K562 (cell line): ENCODE data around the gene OST4. TPM values are rescaled to one million over a fixed set of nuclear protein-coding genes. Genes with fewer than 3 reads are reported as not detected.

ENCODE experiments used
- ATAC-seq: fragments of 200-7000 bp; cut with Tn5 transposase; 3 replicates; pipeline ENCODE4 v1.9.1; 2020; ENCODE audit warnings: moderate library complexity
- BruUV-seq: library from RNA; stranded (reverse); fragments of 400-500 nt; replicated peaks from 2 replicates; lab custom pipeline; 2021; lab: Mats Ljungman, UMichigan
- CTCF ChIA-PET: fragments of 300-600 bp; formaldehyde crosslinking; extraction: SDS; loops from one replicate; lab custom pipeline; 2021; ENCODE audit warnings: low intra/inter-chr PET ratio; lab: Yijun Ruan, JAX
- POLR2A ChIA-PET: fragments of 300-600, 350-650 bp; sonication (Branson Sonifier 250); formaldehyde crosslinking; extraction: SDS; loops from one replicate; lab custom pipeline; 2021; ENCODE audit warnings: antibody characterized with exemption, inconsistent platforms; lab: Yijun Ruan, JAX
- DNase-seq, 4 experiments: peaks; one replicate each; pipeline versions ENCODE4 v3.0.0 to v3.0.0-alpha.2; 2011 to 2018; ENCODE audit warnings: low spot score in 3 of 4, mixed read lengths in 3 of 4; ENCODE audit errors: extremely low read depth in 1 of 4
- FAIRE-seq: peaks from 2 replicates; lab custom pipeline; 2011; peaks lifted over from hg19 to GRCh38; lab: Jason Lieb, UNC
- H2AFZ ChIP-seq: 2 replicates; pipeline ENCODE4 v1.6.0; 2011; ENCODE audit warnings: low read depth, low read length, control low read depth, inconsistent platforms
- H3K27ac ChIP-seq: fragments of 200-600 bp; 3 replicates; pipeline ENCODE4 v1.8.0; 2011; ENCODE audit warnings: low read depth, mild to moderate bottlenecking, control low read depth, inconsistent platforms, low read length, moderate library complexity, mixed read lengths; ENCODE audit errors: extremely low read depth
- H3K27me3 ChIP-seq, 2 experiments: fragments of 300-600 bp in 1 of 2; 2 replicates in 1 of 2; 3 replicates in 1 of 2; pipeline versions ENCODE4 v1.6.0 to v1.8.0; 2011; ENCODE audit warnings: inconsistent platforms in 2 of 2, low read length in 2 of 2, mild to moderate bottlenecking in 1 of 2, mixed read lengths in 1 of 2, moderate library complexity in 1 of 2; ENCODE audit not compliant: control insufficient read depth in 2 of 2, insufficient read depth in 2 of 2
- H3K36me3 ChIP-seq: fragments of 300-600 bp; 3 replicates; pipeline ENCODE4 v1.8.0; 2011; ENCODE audit warnings: mild to moderate bottlenecking, low read length, inconsistent platforms; ENCODE audit not compliant: control insufficient read depth, insufficient read depth
- H3K4me1 ChIP-seq, 2 experiments: fragments of 200-600 bp in 1 of 2; replicated peaks in 1 of 2; 2 replicates in 1 of 2; 3 replicates in 1 of 2; pipeline versions ENCODE4 v1.5.1 to v1.8.0; 2011; ENCODE audit warnings: inconsistent platforms in 2 of 2, low read length in 2 of 2, mild to moderate bottlenecking in 1 of 2, mixed read lengths in 1 of 2, moderate library complexity in 1 of 2; ENCODE audit not compliant: control insufficient read depth in 2 of 2, insufficient read depth in 2 of 2
- H3K4me2 ChIP-seq: 2 replicates; pipeline ENCODE4 v1.6.1; 2011; ENCODE audit warnings: low read length, control low read depth, inconsistent platforms, mixed read lengths; ENCODE audit not compliant: insufficient read depth
- H3K4me3 ChIP-seq: fragments of 200-600 bp; sonication (generic), shearing (Covaris generic); 2 replicates; pipeline ENCODE4 v1.5.1; 2016; ENCODE audit warnings: control low read depth, inconsistent platforms
- H3K79me2 ChIP-seq: fragments of 200-600 bp; 3 replicates; pipeline ENCODE4 v1.8.0; 2011; ENCODE audit warnings: low read length, inconsistent platforms; ENCODE audit not compliant: control insufficient read depth, insufficient read depth
- H3K9ac ChIP-seq, 2 experiments: 2 replicates each; pipeline versions ENCODE4 v1.6.0 to v1.6.1; 2011; ENCODE audit warnings: low read depth in 2 of 2, low read length in 2 of 2, control low read depth in 1 of 2, inconsistent platforms in 1 of 2, mild to moderate bottlenecking in 1 of 2, mixed read lengths in 1 of 2; ENCODE audit not compliant: insufficient read depth in 1 of 2
- H3K9me1 ChIP-seq: one replicate; pipeline ENCODE4 v1.6.0; 2011; ENCODE audit warnings: inconsistent platforms, mild to moderate bottlenecking, low read length, moderate library complexity; ENCODE audit not compliant: control insufficient read depth, insufficient read depth
- H3K9me3 ChIP-seq: replicated peaks from 2 replicates; pipeline ENCODE4 v1.5.1; 2011; ENCODE audit warnings: low read depth, low read length, inconsistent platforms; ENCODE audit not compliant: control insufficient read depth, insufficient read depth
- H4K20me1 ChIP-seq: replicated peaks from 2 replicates; pipeline ENCODE4 v1.6.1; 2011; ENCODE audit warnings: low read length, inconsistent platforms, mixed read lengths; ENCODE audit not compliant: control insufficient read depth, insufficient read depth
- FOXJ2 ChIP-seq: fragments of 200-800 bp; sonication (Bioruptor generic); IDR thresholded peaks from 2 replicates; pipeline ENCODE4 v1.6.1; 2016; ENCODE audit warnings: missing genetic modification characterization, missing compliant biosample characterization
- POLR2G ChIP-seq: fragments of 200-400 bp; formaldehyde crosslinking; IDR thresholded peaks from 2 replicates; pipeline ENCODE4 v1.6.1; 2017; ENCODE audit warnings: low read depth, mild to moderate bottlenecking, antibody characterized with exemption, low read length, moderate library complexity
- PTRF ChIP-seq: fragments of 450-650 bp; IDR thresholded peaks from 2 replicates; pipeline ENCODE4 v1.6.1; 2016; ENCODE audit warnings: mild to moderate bottlenecking, missing genetic modification characterization, missing compliant biosample characterization
- RBFOX2 ChIP-seq: fragments of 200-400 bp; formaldehyde crosslinking; IDR thresholded peaks from 2 replicates; pipeline ENCODE4 v1.6.1; 2017; ENCODE audit warnings: low read depth, mild to moderate bottlenecking, low read length, moderate library complexity
- RCOR1 ChIP-seq, 2 experiments: IDR thresholded peaks; 2 replicates each; pipeline ENCODE4 v1.6.1; 2012; ENCODE audit warnings: low read depth in 2 of 2, low read length in 2 of 2, borderline replicate concordance in 1 of 2, improper control_type of control experiment in 1 of 2
- TRIM28 ChIP-seq: fragments of 450-650 bp; IDR thresholded peaks from 2 replicates; pipeline ENCODE4 v1.6.1; 2017
- USF2 ChIP-seq: sonication (generic); formaldehyde crosslinking; IDR thresholded peaks from 2 replicates; pipeline ENCODE4 v1.5.0; 2020; ENCODE audit warnings: missing genetic modification reagents
- ZNF407 ChIP-seq: fragments of 450-650 bp; IDR thresholded peaks from 2 replicates; pipeline ENCODE4 v1.6.1; 2016; ENCODE audit warnings: low read depth
- WGBS: fragments of 100-300 bp; shearing (Covaris generic); methylation state at CpG from one replicate; pipeline ENCODE4 v1.1.6; 2016; ENCODE audit warnings: low coverage, mixed read lengths; ENCODE audit not compliant: insufficient coverage; ENCODE audit errors: missing lambda C conversion rate; 5-methylcytosine and 5-hydroxymethylcytosine counted together
- in situ Hi-C: fragments of 300-500 bp; cut with MboI; formaldehyde crosslinking; loops from 4 replicates; pipeline ENCODE4 v1.15.0; 2018; ENCODE audit warnings: inconsistent platforms, mixed read lengths
- intact Hi-C: fragments of 100-400 bp; cut with micrococcal nuclease; formaldehyde crosslinking; loops from 2 replicates; pipeline ENCODE4 v1.14.2; 2022
- polyA plus RNA-seq, 8 experiments: library from polyadenylated mRNA; depleted of rRNA in 4 of 8; stranded (reverse) in 5 of 8; unstranded in 3 of 8; fragments of >200 nt; fragmentation: Nextera tagmentation in 2 of 8; fragmentation: Illumina TruSeq in 1 of 8; extraction: Ambion mirVana in 2 of 8; extraction: Trizol in 1 of 8; gene quantifications; 2 replicates each; pipeline versions ENCODE4 v1.2.1 to v1.2.3, GENCODE V29; 2011 to 2014; ENCODE audit warnings: inconsistent platforms in 1 of 8, missing spikeins in 1 of 8
- total RNA-seq, 7 experiments: library from RNA; depleted of rRNA in 6 of 7; stranded (reverse); fragments of >200 nt in 6 of 7; fragmentation: Illumina TruSeq in 2 of 7; extraction: Trizol in 2 of 7; gene quantifications; 2 replicates each; pipeline versions ENCODE4 v1.2.1 to v1.2.3, GENCODE V29; 2011 to 2021; ENCODE audit warnings: low replicate concordance in 1 of 7

The OST4 gene
- total and polyA plus RNA-seq, 9 of the 15 experiments (the other 6 are each of a cell fraction or from before 2014, with no cell fraction given) = 186 to 1,155 (median 355) TPM

DNA sequence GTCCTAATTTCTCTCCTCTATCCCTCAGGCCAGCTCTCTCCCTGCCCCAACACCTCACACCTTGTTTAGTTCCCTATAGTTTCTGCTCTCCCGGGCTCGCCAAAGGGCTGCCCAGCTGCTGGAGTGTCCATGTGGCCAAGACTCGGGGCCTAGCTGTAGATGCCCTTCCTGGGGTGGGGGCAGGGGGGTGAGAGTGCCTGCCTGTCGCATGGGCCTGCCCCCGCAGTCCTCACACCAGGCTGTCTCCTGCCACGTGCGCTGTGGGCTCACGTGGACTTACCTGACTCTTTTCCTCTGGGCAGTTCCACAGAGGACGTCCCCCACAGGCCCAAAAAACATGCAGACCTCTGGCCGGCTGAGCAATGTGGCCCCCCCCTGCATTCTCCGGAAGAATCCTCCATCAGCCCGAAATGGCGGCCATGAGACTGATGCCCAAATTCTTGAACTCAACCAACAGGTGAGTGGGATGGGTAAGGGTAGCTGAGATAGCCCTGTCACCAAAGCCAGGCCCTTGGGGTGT lies 46.1 kb downstream of the OST4 start:
- no TSS peak for BruUV-seq
- H3K36me3 ChIP-seq = peaks cover 79% of the 10 kb centered on the region
- intact Hi-C loops = no loop called here
- TF ChIP-seq RBFOX2 = 0 out of 2 replicates have a peak, but pooled peaks have one; percentile 3
- no peak for TF ChIP-seq ZNF407
- no peak for TF ChIP-seq RCOR1 (IDR thresholded peaks at IDR 0.05; ENCODE audit: borderline replicate concordance in 1 of 2, low read depth in 2 of 2, low read length in 2 of 2)
- no peak for TF ChIP-seq PTRF
- TF ChIP-seq FOXJ2 = no peak
- no peak for TF ChIP-seq USF2 (CRISPR knock-in tag)
- peak; percentile 59 for TF ChIP-seq POLR2G
- TF ChIP-seq TRIM28 = no peak
- in situ Hi-C loops = no loop called here
- ChIA-PET POLR2A (interaction anchor here (0.6 to 1.5 kb wide), 10 partner anchors 9 to 576 kb away, joined by 3 to 6 read pairs (median 3); no protein-coding TSS in a partner anchor), CTCF (no interaction called here)
- no peak overlapping the region for H3K4me2 ChIP-seq
- no peaks in the 10 kb centered on the region for H3K9me3 ChIP-seq
- H4K20me1 ChIP-seq = 0 out of 2 replicates have a peak, but pooled peaks cover 7% of the 10 kb centered on the region
- H3K27me3 ChIP-seq = no peaks in the 10 kb centered on the region
- H3K9me1 ChIP-seq = no peaks in the 10 kb centered on the region
- peaks cover 18 to 42% of the 10 kb centered on the region in 2 experiments for H3K4me1 ChIP-seq
- FAIRE-seq = no peak
- H3K4me3 ChIP-seq = no peak overlapping the region
- WGBS = 90% methylated on average over 10 of the region's 13 CpGs
- no peak for DNase-seq
- H3K27ac ChIP-seq = no peak overlapping the region
- no peak overlapping the region for H2AFZ ChIP-seq
- peaks cover 17% of the 10 kb centered on the region for H3K79me2 ChIP-seq
- ATAC-seq = no peak
- H3K9ac ChIP-seq = no peak overlapping the region; a peak in 1 of 4 replicates
